Measurements from ENCODE around the gene NBPF10. TPM values are rescaled to one million over a fixed set of nuclear protein-coding genes. Genes with fewer than 3 reads are reported as not detected.
"Not testable (repeated sequence)": the region's sequence is repeated elsewhere in the genome, so short reads cannot be mapped to it uniquely, and the experiment has no call there.

NBPF10 gene
- total and polyA plus RNA-seq, 2 of the 13 experiments (the other 11 are each of a cell fraction or from before 2014, with no cell fraction given), result 0.28 to 0.49 TPM

GRCh38 chr1:146167273-146167672, 22.7 kb upstream of the NBPF10 start:
- BruUV-seq (replicated peaks); CTCF ChIA-PET (ENCODE audit: low intra/inter-chr PET ratio, low total read pairs): not testable (repeated sequence)

More at GRCh38 chr1:146167273-146167672, 22.7 kb upstream of the NBPF10 start:
- in situ Hi-C loops (cut with HindIII; ENCODE audit: extremely low pct_ligation_motif_present, low pct_unique_long_range_greater_than_20kb); DNase-seq (ENCODE audit: low spot score); ATAC-seq; H3K4me3 ChIP-seq (replicated peaks in 1 of 3; ENCODE audit: insufficient read depth in 1 of 3, low read depth in 2 of 3, low read length in 3 of 3); H3K9ac ChIP-seq (ENCODE audit: insufficient read depth, low read depth, low read length); H3K9me3 ChIP-seq (ENCODE audit: low read length); H4K20me1 ChIP-seq (ENCODE audit: insufficient read depth, low read length); H3K79me2 ChIP-seq (ENCODE audit: insufficient read depth, low read length); H2AFZ ChIP-seq (ENCODE audit: low read length); H3K4me1 ChIP-seq (ENCODE audit: insufficient read depth, low read length); POLR2A ChIA-PET; H3K36me3 ChIP-seq (replicated peaks in 1 of 2; ENCODE audit: control insufficient read depth in 1 of 2, insufficient read depth in 2 of 2, low read length in 2 of 2); H3K4me2 ChIP-seq (ENCODE audit: low read depth, low read length); intact Hi-C loops (cut with micrococcal nuclease; ENCODE audit: unreplicated experiment); FAIRE-seq; H3K27me3 ChIP-seq (ENCODE audit: control insufficient read depth in 1 of 2, insufficient read depth in 2 of 2, low read length in 2 of 2); H3K27ac ChIP-seq (ENCODE audit: extremely low read length, insufficient read depth, low read length): not testable (repeated sequence)
- no CpG with 5 or more reads among the region's 1 CpG for WGBS (ENCODE audit: low lambda C conversion rate)

Other genes starting within 250 kb of the NBPF10 start
- 0.53 and 0.89 TPM in 2 replicates for gene ITGA10, start 234.8 kb downstream of the NBPF10 start, total RNA-seq (2016; rRNA removed; fragmentation: Illumina TruSeq; extraction: Trizol)
- 1.6 and 1.8 TPM in 2 replicates for gene ITGA10, start 234.8 kb downstream of the NBPF10 start, polyA plus RNA-seq (2011; rRNA removed)
- gene PEX11B, start 226.1 kb downstream of the NBPF10 start, total RNA-seq (2016; rRNA removed; fragmentation: Illumina TruSeq; extraction: Trizol), result 21.6 and 26.2 TPM in 2 replicates
- gene PEX11B, start 226.1 kb downstream of the NBPF10 start, polyA plus RNA-seq (2011; rRNA removed), result 38.8 and 48.4 TPM in 2 replicates
- 162 and 224 TPM in 2 replicates for gene RBM8A, start 217.3 kb downstream of the NBPF10 start, total RNA-seq (2016; rRNA removed; fragmentation: Illumina TruSeq; extraction: Trizol)
- 75.2 and 106 TPM in 2 replicates for gene RBM8A, start 217.3 kb downstream of the NBPF10 start, polyA plus RNA-seq (2011; rRNA removed)
- gene LIX1L, start 186.8 kb downstream of the NBPF10 start, total RNA-seq (2016; rRNA removed; fragmentation: Illumina TruSeq; extraction: Trizol), result 8.1 and 10.9 TPM in 2 replicates
- 19.4 and 24.9 TPM in 2 replicates for gene LIX1L, start 186.8 kb downstream of the NBPF10 start, polyA plus RNA-seq (2011; rRNA removed)
- 0.07 and 0.14 TPM in 2 replicates for gene ANKRD34A, start 180.2 kb downstream of the NBPF10 start, total RNA-seq (2016; rRNA removed; fragmentation: Illumina TruSeq; extraction: Trizol)
- 0.05 and 0.07 TPM in 2 replicates for gene ANKRD34A, start 180.2 kb downstream of the NBPF10 start, polyA plus RNA-seq (2011; rRNA removed)
- 12.4 and 15.3 TPM in 2 replicates for gene POLR3GL, start 180.1 kb downstream of the NBPF10 start, total RNA-seq (2016; rRNA removed; fragmentation: Illumina TruSeq; extraction: Trizol)
- 10.8 and 11.5 TPM in 2 replicates for gene POLR3GL, start 180.1 kb downstream of the NBPF10 start, polyA plus RNA-seq (2011; rRNA removed)
- 24.4 and 25.4 TPM in 2 replicates for gene TXNIP, start 148.2 kb downstream of the NBPF10 start, total RNA-seq (2016; rRNA removed; fragmentation: Illumina TruSeq; extraction: Trizol)
- 237 and 283 TPM in 2 replicates for gene TXNIP, start 148.2 kb downstream of the NBPF10 start, polyA plus RNA-seq (2011; rRNA removed)
- 0.15 and 0.18 TPM in 2 replicates for gene HJV, start 123.1 kb downstream of the NBPF10 start, total RNA-seq (2016; rRNA removed; fragmentation: Illumina TruSeq; extraction: Trizol)
- 0.03 TPM in 1 of 2 replicates, not detected in the other for gene HJV, start 123.1 kb downstream of the NBPF10 start, polyA plus RNA-seq (2011; rRNA removed)
- gene NOTCH2NLA, start 84.2 kb upstream of the NBPF10 start, total RNA-seq (2016; rRNA removed; fragmentation: Illumina TruSeq; extraction: Trizol), result 4.4 and 6.9 TPM in 2 replicates
- gene NOTCH2NLA, start 84.2 kb upstream of the NBPF10 start, polyA plus RNA-seq (2011; rRNA removed), result 4.7 and 6.4 TPM in 2 replicates